ENCODE results near the gene CALML6. TPM values are rescaled to one million over a fixed set of nuclear protein-coding genes. Genes with fewer than 3 reads are reported as not detected.

The CALML6 gene
- total RNA-seq, 1 donor from 2014 or later: not detected

DNA sequence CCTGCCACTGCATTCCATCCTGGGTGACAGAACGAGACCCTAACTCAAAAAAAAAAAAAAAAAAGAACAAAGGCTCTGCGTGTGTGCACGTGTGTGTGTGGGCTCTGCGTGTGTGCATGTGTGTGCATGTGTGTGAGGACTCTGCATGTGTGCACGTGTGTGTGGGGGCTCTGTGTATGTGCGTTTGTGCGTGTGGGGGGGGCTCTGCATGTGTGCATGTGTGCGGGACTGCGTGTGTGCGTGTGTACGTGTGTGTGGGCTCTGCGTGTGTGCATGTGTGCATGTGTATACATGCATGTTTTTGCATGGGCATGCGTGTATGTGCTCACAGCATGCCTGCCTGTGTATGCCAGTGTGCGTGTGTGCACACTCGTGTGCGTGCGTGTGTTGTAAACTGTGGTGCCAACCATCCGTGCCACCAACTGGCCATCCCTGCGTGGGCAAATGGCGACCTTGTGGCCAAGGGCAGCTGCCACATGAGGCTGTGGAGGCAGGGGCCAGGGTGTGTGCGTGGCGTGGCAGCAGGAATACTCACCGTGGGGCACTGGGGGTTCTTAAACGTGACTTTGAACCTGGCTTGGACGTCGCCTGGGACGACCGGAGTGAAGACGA, 30.8 kb downstream of the CALML6 start:
- no peaks in the 10 kb centered on the region for H4K20me1 ChIP-seq (ENCODE audit: low read depth)
- TF ChIP-seq EZH2phosphoT487 (IDR thresholded peaks at IDR 0.05) (no peak), EZH2 (IDR thresholded peaks at IDR 0.05) (no peak)
- TF ChIP-seq, protein P1, sequence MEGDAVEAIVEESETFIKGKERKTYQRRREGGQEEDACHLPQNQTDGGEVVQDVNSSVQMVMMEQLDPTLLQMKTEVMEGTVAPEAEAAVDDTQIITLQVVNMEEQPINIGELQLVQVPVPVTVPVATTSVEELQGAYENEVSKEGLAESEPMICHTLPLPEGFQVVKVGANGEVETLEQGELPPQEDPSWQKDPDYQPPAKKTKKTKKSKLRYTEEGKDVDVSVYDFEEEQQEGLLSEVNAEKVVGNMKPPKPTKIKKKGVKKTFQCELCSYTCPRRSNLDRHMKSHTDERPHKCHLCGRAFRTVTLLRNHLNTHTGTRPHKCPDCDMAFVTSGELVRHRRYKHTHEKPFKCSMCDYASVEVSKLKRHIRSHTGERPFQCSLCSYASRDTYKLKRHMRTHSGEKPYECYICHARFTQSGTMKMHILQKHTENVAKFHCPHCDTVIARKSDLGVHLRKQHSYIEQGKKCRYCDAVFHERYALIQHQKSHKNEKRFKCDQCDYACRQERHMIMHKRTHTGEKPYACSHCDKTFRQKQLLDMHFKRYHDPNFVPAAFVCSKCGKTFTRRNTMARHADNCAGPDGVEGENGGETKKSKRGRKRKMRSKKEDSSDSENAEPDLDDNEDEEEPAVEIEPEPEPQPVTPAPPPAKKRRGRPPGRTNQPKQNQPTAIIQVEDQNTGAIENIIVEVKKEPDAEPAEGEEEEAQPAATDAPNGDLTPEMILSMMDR (IDR thresholded peaks at IDR 0.05): no peak
- no peak overlapping the region for H3K9ac ChIP-seq
- no peaks in the 10 kb centered on the region for H3K79me2 ChIP-seq (ENCODE audit: low read depth)
- H3F3A ChIP-seq (ENCODE audit: low read depth): no peaks in the 10 kb centered on the region
- H3K4me3 Mint-ChIP-seq: no peak overlapping the region
- no peak overlapping the region for H3K4me2 ChIP-seq
- no peak overlapping the region for H2AFZ ChIP-seq (replicated peaks)
- H3K27me3 ChIP-seq: peaks cover 4% of the 10 kb centered on the region
- no peaks in the 10 kb centered on the region for H3K9me3 ChIP-seq (ENCODE audit: low read depth)
- no peaks in the 10 kb centered on the region for H3K36me3 Mint-ChIP-seq
- H3K9me3 Mint-ChIP-seq: no peaks in the 10 kb centered on the region
- peaks cover 15% of the 10 kb centered on the region for H3K27me3 Mint-ChIP-seq (ENCODE audit: insufficient read depth, low read depth)
- H3K27ac Mint-ChIP-seq: peak overlapping the region; percentile 57
- H3K4me1 ChIP-seq: no peaks in the 10 kb centered on the region
- H3K36me3 ChIP-seq: no peaks in the 10 kb centered on the region
- H3K27ac ChIP-seq: no peak overlapping the region
- DNase-seq (ENCODE audit: low spot score): no peak
- H3K4me3 ChIP-seq: no peak overlapping the region
- peaks cover 14% of the 10 kb centered on the region for H3K4me1 Mint-ChIP-seq

DNA sequence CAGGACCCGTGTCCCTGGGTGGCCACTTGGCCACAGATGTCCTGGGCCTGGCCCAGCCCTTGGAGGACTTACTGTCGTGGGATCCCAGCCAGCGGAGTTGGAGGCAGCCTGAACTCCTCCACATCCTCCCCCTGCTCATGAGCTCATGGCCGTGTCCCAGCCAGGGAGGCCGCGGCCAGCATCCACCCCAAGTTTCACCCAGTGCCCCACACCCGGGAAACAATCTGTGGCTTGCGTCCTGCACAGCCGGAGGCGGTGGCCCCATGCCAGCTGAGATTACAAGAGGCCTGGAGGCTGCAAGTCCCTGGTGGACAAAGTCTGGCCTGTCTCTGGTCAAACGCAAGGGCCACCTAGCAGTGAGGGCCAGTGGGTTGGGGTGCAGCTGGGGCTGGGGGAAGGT, 31.5 kb downstream of the CALML6 start:
- H3K4me3 Mint-ChIP-seq: no peak overlapping the region
- no peaks in the 10 kb centered on the region for H3K9me3 Mint-ChIP-seq

GRCh38 chr1:1947493-1947892, 32.4 kb downstream of the CALML6 start:
- H2AFZ ChIP-seq (replicated peaks): no peak overlapping the region
- H3K9me3 ChIP-seq (ENCODE audit: low read depth): no peaks in the 10 kb centered on the region
- H3K27me3 Mint-ChIP-seq (ENCODE audit: insufficient read depth, low read depth): peaks cover 18% of the 10 kb centered on the region
- no peak overlapping the region for H3K27ac Mint-ChIP-seq
- H3K27me3 ChIP-seq: peaks cover 4% of the 10 kb centered on the region
- no peaks in the 10 kb centered on the region for H3K9me3 Mint-ChIP-seq
- H3K4me3 Mint-ChIP-seq: no peak overlapping the region
- H4K20me1 ChIP-seq (ENCODE audit: low read depth): no peaks in the 10 kb centered on the region
- TF ChIP-seq EZH2 (IDR thresholded peaks at IDR 0.05) (no peak), EZH2phosphoT487 (IDR thresholded peaks at IDR 0.05) (no peak)
- TF ChIP-seq, protein P1 (IDR thresholded peaks at IDR 0.05): no peak
- no peak overlapping the region for H3K9ac ChIP-seq
- no peak overlapping the region for H3K4me3 ChIP-seq
- H3K79me2 ChIP-seq (ENCODE audit: low read depth): no peaks in the 10 kb centered on the region
- no peak overlapping the region for H3K27ac ChIP-seq
- DNase-seq (ENCODE audit: low spot score): no peak
- no peaks in the 10 kb centered on the region for H3K36me3 ChIP-seq
- no peaks in the 10 kb centered on the region for H3K4me1 ChIP-seq
- no peaks in the 10 kb centered on the region for H3F3A ChIP-seq (ENCODE audit: low read depth)
- peaks cover 17% of the 10 kb centered on the region for H3K4me1 Mint-ChIP-seq
- no peaks in the 10 kb centered on the region for H3K36me3 Mint-ChIP-seq
- no peak overlapping the region for H3K4me2 ChIP-seq

More for the DNA sequence above, 31.5 kb downstream of the CALML6 start:
- H4K20me1 ChIP-seq (ENCODE audit: low read depth): no peaks in the 10 kb centered on the region
- Mint-ChIP-seq H3K27ac (no peak overlapping the region), H3K36me3 (no peaks in the 10 kb centered on the region), H3K27me3 (ENCODE audit: insufficient read depth, low read depth) (peaks cover 15% of the 10 kb centered on the region), H3K4me1 (peaks cover 16% of the 10 kb centered on the region)
- H3K9ac ChIP-seq: no peak overlapping the region
- H3K79me2 ChIP-seq (ENCODE audit: low read depth): no peaks in the 10 kb centered on the region
- DNase-seq (ENCODE audit: low spot score): no peak
- peaks cover 4% of the 10 kb centered on the region for H3K27me3 ChIP-seq
- TF ChIP-seq EZH2 (IDR thresholded peaks at IDR 0.05) (no peak), EZH2phosphoT487 (IDR thresholded peaks at IDR 0.05) (no peak)
- TF ChIP-seq, protein P1 (IDR thresholded peaks at IDR 0.05): no peak
- H3K4me2 ChIP-seq: no peak overlapping the region
- H3K4me1 ChIP-seq: no peaks in the 10 kb centered on the region
- H3K27ac ChIP-seq: no peak overlapping the region
- H2AFZ ChIP-seq (replicated peaks): no peak overlapping the region
- H3F3A ChIP-seq (ENCODE audit: low read depth): no peaks in the 10 kb centered on the region
- H3K36me3 ChIP-seq: no peaks in the 10 kb centered on the region
- no peaks in the 10 kb centered on the region for H3K9me3 ChIP-seq (ENCODE audit: low read depth)
- no peak overlapping the region for H3K4me3 ChIP-seq

All from neural progenitor cell (in vitro differentiated cells).